ENCODE results near the gene CP.

- TF ChIP-seq, protein P1, sequence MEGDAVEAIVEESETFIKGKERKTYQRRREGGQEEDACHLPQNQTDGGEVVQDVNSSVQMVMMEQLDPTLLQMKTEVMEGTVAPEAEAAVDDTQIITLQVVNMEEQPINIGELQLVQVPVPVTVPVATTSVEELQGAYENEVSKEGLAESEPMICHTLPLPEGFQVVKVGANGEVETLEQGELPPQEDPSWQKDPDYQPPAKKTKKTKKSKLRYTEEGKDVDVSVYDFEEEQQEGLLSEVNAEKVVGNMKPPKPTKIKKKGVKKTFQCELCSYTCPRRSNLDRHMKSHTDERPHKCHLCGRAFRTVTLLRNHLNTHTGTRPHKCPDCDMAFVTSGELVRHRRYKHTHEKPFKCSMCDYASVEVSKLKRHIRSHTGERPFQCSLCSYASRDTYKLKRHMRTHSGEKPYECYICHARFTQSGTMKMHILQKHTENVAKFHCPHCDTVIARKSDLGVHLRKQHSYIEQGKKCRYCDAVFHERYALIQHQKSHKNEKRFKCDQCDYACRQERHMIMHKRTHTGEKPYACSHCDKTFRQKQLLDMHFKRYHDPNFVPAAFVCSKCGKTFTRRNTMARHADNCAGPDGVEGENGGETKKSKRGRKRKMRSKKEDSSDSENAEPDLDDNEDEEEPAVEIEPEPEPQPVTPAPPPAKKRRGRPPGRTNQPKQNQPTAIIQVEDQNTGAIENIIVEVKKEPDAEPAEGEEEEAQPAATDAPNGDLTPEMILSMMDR (IDR thresholded peaks at IDR 0.05), result no peak
- TF ChIP-seq POLR2A (IDR thresholded peaks at IDR 0.05), result no peak
Observed at GRCh38 chr3:149223461-149223820, 1.8 kb upstream of the CP start.

Data from lower leg skin (tissue), 3 donors.